Activated CD8-positive, alpha-beta memory T cell treated with anti-CD3 and anti-CD28 coated beads, Interleukin-2, amount 50 U/mL, for 24 hours (primary cell): ENCODE data around the gene MARCHF10.

ENCODE experiments used
- DNase-seq: peaks from one replicate; pipeline ENCODE4 v3.0.0-alpha.2; 2020; ENCODE audit errors: extremely low read depth

MARCHF10 gene

DNA sequence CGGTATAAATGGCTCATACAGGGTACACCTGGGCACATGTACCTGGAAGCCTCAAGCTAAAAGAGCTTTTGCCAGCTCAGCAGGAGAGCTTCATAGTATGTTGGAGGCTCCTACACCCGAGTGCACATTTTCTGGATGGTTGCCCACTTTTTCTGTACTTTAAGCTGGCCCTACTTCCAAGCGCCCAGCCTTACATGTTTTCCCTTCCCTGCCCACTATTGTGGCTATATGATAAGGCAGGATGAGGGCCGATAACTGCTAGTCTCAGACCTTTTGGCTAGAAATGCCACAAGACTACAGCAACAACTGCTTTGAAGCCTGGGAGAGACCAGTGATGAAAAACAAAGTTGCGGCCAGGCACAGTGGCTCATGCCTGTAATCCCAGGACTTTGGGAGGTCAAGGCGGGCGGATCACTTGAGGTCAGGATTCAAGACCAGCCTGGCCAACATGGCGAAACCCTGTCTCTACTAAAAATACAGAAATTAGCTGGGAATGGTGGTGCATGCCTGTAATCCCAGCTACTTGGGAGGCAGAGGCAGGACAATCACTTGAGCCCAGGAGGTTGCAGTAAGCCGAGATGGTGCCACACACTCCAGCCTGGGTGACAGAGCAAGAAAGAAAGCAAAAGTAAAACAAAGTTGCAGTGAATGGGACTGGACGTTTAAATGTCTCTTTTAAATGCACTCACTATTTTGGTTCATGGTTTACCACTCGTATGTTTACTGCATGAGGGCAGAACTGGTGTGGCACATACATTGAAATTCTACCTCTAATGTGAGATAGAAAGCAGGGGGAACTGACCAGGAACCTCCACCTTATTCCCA lies 14.2 kb upstream of the MARCHF10 start:
- DNase-seq, result no peak

DNA sequence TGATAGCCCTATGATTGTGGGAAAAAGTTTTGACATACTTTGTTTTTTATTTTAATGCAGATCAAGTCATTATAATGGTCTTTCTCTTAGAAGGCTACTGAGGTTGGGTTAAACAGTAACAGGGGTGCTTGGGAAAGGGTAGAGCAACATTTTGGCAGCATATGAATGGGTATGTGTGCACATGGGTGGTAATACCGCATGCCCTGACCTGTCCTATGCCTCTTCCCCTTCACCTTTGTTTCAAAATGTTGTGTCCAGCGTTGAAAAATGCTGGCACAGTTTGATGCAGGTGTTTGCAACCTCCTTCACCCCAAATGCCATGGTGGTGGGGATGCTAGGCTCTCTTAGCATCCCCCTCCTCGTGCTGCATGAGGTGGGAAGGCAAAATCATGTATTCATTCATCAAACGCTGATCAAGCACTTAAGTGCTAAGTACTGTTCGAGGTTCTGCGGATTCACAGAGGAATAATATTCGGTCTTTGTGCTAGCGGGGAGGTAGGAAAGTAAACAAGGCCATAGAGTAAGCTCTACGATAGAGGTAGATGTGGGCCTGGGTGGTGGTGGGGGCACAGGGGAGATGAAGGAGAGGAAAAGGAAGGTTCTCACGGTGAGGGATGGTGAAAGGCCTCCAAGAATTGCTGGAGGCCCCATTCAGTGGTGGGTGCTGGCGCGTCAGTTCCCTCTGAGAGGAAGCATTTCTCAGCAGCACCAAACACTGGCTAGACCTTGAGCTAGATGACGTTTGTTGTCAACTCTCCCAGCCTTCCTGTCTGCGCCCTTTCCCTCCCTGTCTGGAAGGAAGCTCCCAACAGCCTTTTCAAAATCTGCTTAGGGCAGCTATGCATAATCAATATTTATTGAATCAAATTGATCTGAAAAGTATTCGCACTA lies 13.3 kb upstream of the MARCHF10 start:
- no peak for DNase-seq

- no peak for DNase-seq
Observed at GRCh38 chr17:62819511-62820221, 11.6 kb upstream of the MARCHF10 start.

DNA sequence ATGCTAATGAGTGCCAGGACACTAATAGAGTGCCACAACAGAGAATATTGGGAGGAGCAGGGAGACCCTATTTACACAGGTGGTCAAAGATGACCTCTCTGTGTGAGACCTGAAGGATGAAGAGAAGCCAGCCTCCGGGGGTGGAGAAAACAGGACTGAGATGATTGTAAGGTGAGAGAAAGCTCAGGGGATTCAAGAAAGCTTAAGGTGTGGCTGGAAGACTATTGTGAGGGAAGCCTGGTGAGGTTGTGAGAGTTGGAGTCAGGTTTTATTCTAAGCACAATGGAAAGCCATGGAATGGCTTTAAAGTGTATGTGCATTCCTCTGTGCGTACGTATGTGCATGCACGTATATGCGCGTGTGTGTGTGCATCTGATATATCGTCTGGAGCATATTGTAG lies 10.4 kb upstream of the MARCHF10 start:
- DNase-seq, result no peak

DNA sequence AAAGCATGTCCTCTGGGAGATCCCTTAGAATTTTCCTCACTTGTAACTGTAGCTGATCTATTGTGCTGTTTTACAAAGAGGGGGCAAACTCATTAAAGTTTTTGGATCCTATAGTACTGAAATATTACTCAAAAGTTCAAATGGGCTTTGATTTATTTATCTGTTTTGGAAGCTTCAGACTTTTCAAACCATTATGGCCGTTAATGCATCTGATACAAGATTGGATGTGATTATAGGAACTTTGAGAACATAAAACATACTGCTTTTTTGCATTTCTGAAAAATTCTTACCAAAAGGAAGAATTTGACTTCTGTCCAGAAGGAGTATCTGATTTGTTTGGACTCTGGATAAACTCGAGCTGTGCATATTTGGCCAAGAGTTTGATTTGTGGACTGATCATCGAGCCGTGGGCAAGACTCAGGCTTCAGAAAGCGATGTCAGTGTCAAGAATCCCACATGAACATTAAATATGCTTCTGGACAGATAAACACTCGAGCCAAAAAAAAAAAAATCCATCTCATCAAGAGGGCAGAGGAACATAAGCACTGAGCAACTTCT lies 8.2 kb upstream of the MARCHF10 start:
- no peak for DNase-seq

DNA sequence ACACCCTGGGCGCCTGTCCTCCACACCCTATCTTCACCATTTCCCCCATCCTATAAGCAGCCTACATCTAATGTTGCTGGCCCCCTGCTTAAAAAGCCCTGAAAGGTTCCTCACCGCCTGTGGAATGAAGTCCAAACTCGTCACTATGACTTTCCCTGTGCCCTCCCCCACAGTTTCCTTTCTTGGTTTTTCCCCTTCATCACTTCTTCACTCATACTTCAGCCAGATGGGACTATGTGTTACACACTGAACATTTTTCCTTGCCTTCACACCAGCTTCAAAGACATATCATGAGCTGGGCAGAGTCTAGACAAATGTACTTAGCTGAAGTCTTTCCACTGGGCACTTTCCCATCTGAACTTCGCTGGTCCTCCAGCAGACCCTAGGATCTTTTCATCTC lies 1.5 kb upstream of the MARCHF10 start:
- DNase-seq, result no peak

- DNase-seq, result no peak
Observed at GRCh38 chr17:62808576-62808970, 459 bp upstream of the MARCHF10 start.

DNA sequence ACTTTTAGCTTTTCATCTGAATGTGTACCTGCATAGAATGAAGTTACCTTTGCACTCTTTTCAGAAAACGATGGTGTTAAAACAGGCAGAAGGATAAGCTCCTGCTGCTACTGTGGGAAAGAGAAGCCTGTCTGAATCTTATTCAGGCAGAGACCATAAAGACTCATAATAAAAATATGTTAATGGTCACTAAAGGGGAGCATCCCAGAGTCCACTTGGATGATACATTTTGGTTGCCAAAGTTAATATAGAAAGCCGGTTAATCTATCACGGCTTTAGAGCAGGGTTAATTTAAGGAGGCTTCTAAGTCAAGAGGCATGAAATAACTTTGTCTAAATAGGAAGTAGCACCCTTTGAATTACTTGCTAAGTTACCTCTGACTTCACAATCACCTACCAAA lies 2.9 kb downstream of the MARCHF10 start:
- no peak for DNase-seq

- DNase-seq, result no peak
Observed at GRCh38 chr17:62804822-62805221, 3.3 kb downstream of the MARCHF10 start.

DNA sequence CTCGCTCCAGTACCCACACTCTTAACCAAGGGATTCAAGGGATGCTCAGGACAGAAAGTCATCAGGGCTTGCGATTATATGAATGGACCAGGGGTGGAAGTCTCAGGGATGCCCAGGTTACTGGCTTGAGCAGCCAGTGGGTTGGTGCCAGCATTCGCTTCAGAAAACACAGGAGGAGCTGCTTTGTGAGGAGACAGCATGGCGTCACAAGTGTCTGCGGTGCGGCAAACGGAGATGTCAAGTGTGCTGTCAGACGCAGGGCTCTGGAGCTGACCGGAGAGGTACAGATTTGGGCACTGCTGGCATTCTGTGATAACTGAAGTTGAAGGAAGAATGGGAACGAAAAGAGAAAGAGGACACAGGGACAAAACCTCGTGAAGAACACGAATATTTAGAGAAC lies 4.1 kb downstream of the MARCHF10 start:
- no peak for DNase-seq

- DNase-seq, result no peak
Observed at GRCh38 chr17:62802561-62803205, 5.4 kb downstream of the MARCHF10 start.

DNA sequence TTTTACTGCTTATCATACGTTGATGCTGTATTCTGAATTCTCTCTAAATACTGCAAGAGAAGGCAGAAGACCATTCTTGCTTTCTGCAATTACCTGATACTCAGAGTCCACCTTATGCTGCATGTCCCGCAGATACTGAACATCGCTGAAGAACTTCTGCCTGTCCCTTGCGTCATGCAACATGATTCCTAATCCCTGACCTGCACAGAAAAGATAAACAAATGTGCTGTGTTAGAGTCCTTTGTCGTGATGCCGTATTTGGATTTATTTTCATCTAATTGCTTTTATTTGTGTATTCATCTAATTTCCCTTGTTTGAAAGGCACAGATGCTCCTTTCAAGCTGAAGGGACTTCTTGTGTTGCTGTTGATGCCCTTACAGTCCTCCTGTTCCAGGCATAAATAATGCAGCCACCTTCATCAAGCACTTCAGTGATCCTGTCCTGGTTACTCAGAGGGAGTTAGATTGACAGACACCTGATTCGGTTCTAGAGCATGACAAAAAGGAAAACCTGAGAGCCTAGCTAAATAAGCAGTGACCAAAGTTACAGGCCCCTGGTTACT lies 6.5 kb downstream of the MARCHF10 start:
- DNase-seq, result no peak

DNA sequence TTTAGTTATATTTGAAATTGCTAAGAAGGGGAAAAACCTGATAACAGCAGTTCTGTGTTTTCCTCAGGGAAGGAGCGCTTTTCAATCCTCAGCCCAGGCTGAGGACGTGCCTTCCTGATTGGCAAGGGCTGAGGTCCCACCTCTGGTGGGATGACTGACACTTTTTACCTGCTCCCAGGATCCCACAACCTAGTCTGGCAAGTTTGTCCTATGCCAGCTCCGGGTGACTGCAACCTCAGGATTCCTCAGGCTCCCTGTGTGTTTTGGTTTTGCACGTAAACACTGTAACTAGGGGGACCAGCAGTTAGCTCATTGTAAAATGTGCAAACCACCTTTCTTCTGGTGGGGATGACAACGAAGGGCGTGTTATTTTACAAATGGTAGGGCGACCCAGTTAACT lies 7.5 kb downstream of the MARCHF10 start:
- no peak for DNase-seq

- DNase-seq, result no peak
Observed at GRCh38 chr17:62797959-62798358, 10.2 kb downstream of the MARCHF10 start.

DNA sequence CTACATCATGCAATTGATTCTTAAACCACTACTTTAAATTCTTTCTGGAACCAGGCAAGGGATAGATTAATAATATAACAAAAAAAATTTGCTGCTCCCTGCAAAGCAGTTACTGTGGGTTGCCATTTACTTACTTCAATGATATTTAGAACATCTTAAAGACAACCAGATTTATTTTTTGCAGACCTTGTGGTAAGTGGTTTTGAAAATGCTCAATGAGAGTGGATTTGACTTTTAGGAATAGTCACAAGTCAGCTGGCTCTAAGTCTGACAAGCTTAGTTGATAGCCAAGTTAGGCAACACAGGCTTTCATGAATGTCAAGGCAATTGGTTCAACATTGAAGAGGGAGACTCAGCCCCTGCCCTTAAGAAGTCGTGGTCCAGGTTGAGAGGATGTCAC lies 11.8 kb downstream of the MARCHF10 start:
- no peak for DNase-seq

- DNase-seq, result no peak
Observed at GRCh38 chr17:62794666-62794971, 13.5 kb downstream of the MARCHF10 start.

GRCh38 chr17:62793919-62794665 lies 14.0 kb downstream of the MARCHF10 start:
- DNase-seq, result no peak

- DNase-seq, result no peak
Observed at GRCh38 chr17:62792447-62792800, 15.7 kb downstream of the MARCHF10 start.

- DNase-seq, result no peak
Observed at GRCh38 chr17:62791767-62792446, 16.2 kb downstream of the MARCHF10 start.

DNA sequence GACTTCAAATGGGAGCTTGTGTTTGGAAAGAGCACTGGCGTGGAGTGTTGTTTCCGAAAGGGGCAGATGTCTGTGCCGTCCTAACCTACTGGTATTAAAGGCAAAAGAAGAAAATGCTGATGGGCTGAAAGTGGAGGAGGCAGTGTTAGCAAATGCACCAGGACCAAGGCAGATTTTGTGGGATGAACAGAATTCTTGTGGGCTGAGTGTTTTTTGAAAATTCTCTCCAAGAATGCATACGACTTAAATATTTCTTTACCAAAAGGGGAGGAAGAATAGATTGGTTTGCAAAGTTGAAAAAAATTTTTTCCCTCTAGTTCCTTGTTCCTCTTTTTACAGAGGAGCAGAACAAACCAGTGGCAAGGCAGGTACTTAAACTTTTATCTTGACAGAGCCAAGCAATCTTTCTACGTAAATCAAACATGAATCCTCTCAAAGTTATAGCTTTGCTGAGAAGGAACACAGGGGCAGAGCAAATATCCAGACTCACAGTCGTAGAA lies 16.8 kb downstream of the MARCHF10 start:
- DNase-seq, result no peak
